H1 (cell line): ENCODE data around the gene DTWD2. TPM values are rescaled to one million over a fixed set of nuclear protein-coding genes. Genes with fewer than 3 reads are reported as not detected.

Experiments used
- CTCF ChIA-PET: fragments of 300-600 bp; sonication (Branson Sonifier 250); formaldehyde crosslinking; loops from one replicate; lab custom pipeline; 2021; ENCODE audit not compliant: partially characterized antibody; lab: Charles Lee
- POLR2A ChIA-PET: fragments of 300-600 bp; sonication (Branson Sonifier 250); formaldehyde crosslinking; loops from one replicate; lab custom pipeline; 2021; ENCODE audit warnings: inconsistent platforms; ENCODE audit not compliant: partially characterized antibody; lab: Charles Lee
- DNase-seq, 2 experiments: peaks; one replicate each; pipeline versions ENCODE4 v3.0.0 to v3.0.0-alpha.2; 2010 to 2022; ENCODE audit warnings: low spot score in 2 of 2, low read depth in 1 of 2, mixed read lengths in 1 of 2
- FAIRE-seq: peaks from 2 replicates; lab custom pipeline; 2011; peaks lifted over from hg19 to GRCh38; lab: Jason Lieb, UNC
- H2AFZ ChIP-seq: 2 replicates; pipeline ENCODE4 v1.8.1; 2012; ENCODE audit warnings: low read length, inconsistent platforms
- H2AK5ac ChIP-seq: 2 replicates; pipeline ENCODE4 v1.6.1; 2013; ENCODE audit warnings: low read depth, low read length
- H2BK120ac ChIP-seq: replicated peaks from 2 replicates; pipeline ENCODE3; 2013; ENCODE audit warnings: low read depth, low read length, inconsistent platforms
- H2BK12ac ChIP-seq: 2 replicates; pipeline ENCODE4 v1.6.1; 2013; ENCODE audit warnings: low read depth, low read length
- H2BK15ac ChIP-seq: 2 replicates; pipeline ENCODE4 v1.6.1; 2013; ENCODE audit warnings: low read length
- H2BK20ac ChIP-seq: 2 replicates; pipeline ENCODE4 v1.6.1; 2013; ENCODE audit warnings: low read length
- H2BK5ac ChIP-seq: 2 replicates; pipeline ENCODE4 v1.6.1; 2013; ENCODE audit warnings: low read depth, low read length
- H3K14ac ChIP-seq: 2 replicates; pipeline ENCODE4 v1.6.1; 2013; ENCODE audit warnings: inconsistent platforms; ENCODE audit not compliant: insufficient read length
- H3K18ac ChIP-seq: 2 replicates; pipeline ENCODE4 v1.6.1; 2013; ENCODE audit warnings: low read length; ENCODE audit errors: extremely low read depth
- H3K23ac ChIP-seq: 2 replicates; pipeline ENCODE4 v1.6.1; 2013; ENCODE audit warnings: inconsistent platforms; ENCODE audit not compliant: insufficient read length
- H3K23me2 ChIP-seq: 2 replicates; pipeline ENCODE4 v1.6.1; 2013; ENCODE audit warnings: low read depth, low read length
- H3K27ac ChIP-seq: 2 replicates; pipeline ENCODE4 v1.6.1; 2011; ENCODE audit warnings: low read depth, low read length, inconsistent platforms
- H3K27me3 ChIP-seq, 4 experiments: replicated peaks in 1 of 4; 1 replicate in 1 of 4; 2 replicates in 3 of 4; pipeline versions ENCODE4 v1.6.1 to v1.8.1; 2011 to 2013; ENCODE audit warnings: low read length in 3 of 4, mild to moderate bottlenecking in 3 of 4, inconsistent platforms in 2 of 4, mixed read lengths in 2 of 4, moderate library complexity in 1 of 4; ENCODE audit not compliant: control insufficient read depth in 3 of 4, insufficient read depth in 3 of 4; ENCODE audit errors: extremely low read depth in 1 of 4
- H3K36me3 ChIP-seq, 4 experiments: 2 replicates each; pipeline versions ENCODE4 v1.6.1 to v1.8.1; 2011 to 2013; ENCODE audit warnings: mild to moderate bottlenecking in 4 of 4, low read length in 3 of 4, moderate library complexity in 2 of 4, control low read depth in 1 of 4, inconsistent platforms in 1 of 4; ENCODE audit not compliant: insufficient read depth in 4 of 4, control insufficient read depth in 2 of 4
- H3K4ac ChIP-seq: replicated peaks from 2 replicates; pipeline ENCODE3; 2013; ENCODE audit warnings: low read length, low read depth, mixed read lengths, inconsistent platforms; ENCODE audit not compliant: insufficient read length
- H3K4me1 ChIP-seq, 4 experiments: replicated peaks in 1 of 4; 1 replicate in 1 of 4; 2 replicates in 3 of 4; pipeline versions ENCODE4 v1.6.1 to v1.8.1; 2011 to 2013; ENCODE audit warnings: low read length in 3 of 4, inconsistent platforms in 2 of 4, mixed read lengths in 1 of 4; ENCODE audit not compliant: insufficient read depth in 4 of 4, control insufficient read depth in 3 of 4
- H3K4me2 ChIP-seq, 2 experiments: 2 replicates each; pipeline versions ENCODE4 v1.6.1 to v1.8.1; 2011 to 2013; ENCODE audit warnings: low read depth in 2 of 2, low read length in 2 of 2, control low read depth in 1 of 2, inconsistent platforms in 1 of 2, mild to moderate bottlenecking in 1 of 2; ENCODE audit not compliant: insufficient read depth in 1 of 2
- H3K4me3 ChIP-seq, 4 experiments: fragments of 200-600, 300-600 bp in 1 of 4; sonication (generic), shearing (Covaris generic), sonication (Bioruptor Twin) in 1 of 4; 2 replicates each; pipeline versions ENCODE4 v1.5.1 to v1.8.1; 2011 to 2016; ENCODE audit warnings: low read length in 4 of 4, low read depth in 3 of 4, control low read depth in 2 of 4, inconsistent platforms in 2 of 4, mild to moderate bottlenecking in 2 of 4, mixed read lengths in 1 of 4, moderate library complexity in 1 of 4; ENCODE audit not compliant: insufficient read depth in 2 of 4; ENCODE audit errors: extremely low read depth in 1 of 4
- H3K56ac ChIP-seq: replicated peaks from 2 replicates; pipeline ENCODE3; 2013; ENCODE audit warnings: low read depth, mild to moderate bottlenecking, mixed read lengths, low read length, inconsistent platforms; ENCODE audit not compliant: insufficient read length
- H3K79me1 ChIP-seq: 2 replicates; pipeline ENCODE4 v1.6.1; 2013; ENCODE audit warnings: low read depth, low read length, control low read depth
- H3K79me2 ChIP-seq, 2 experiments: 2 replicates each; pipeline versions ENCODE4 v1.6.1 to v1.8.1; 2012 to 2013; ENCODE audit warnings: low read length in 2 of 2, mild to moderate bottlenecking in 2 of 2, inconsistent platforms in 1 of 2; ENCODE audit not compliant: insufficient read depth in 2 of 2, control insufficient read depth in 1 of 2
- H3K9ac ChIP-seq, 4 experiments: replicated peaks in 1 of 4; 1 replicate in 1 of 4; 2 replicates in 3 of 4; pipeline versions ENCODE4 v1.6.1 to v1.8.1; 2011 to 2013; ENCODE audit warnings: low read depth in 3 of 4, low read length in 3 of 4, control low read depth in 2 of 4, mild to moderate bottlenecking in 2 of 4, moderate library complexity in 2 of 4, inconsistent platforms in 1 of 4; ENCODE audit errors: extremely low read depth in 1 of 4
- H3K9me3 ChIP-seq, 2 experiments: 2 replicates each; pipeline versions ENCODE4 v1.6.1 to v1.8.1; 2012 to 2013; ENCODE audit warnings: mild to moderate bottlenecking in 2 of 2, moderate library complexity in 2 of 2, control low read depth in 1 of 2, inconsistent platforms in 1 of 2, low read depth in 1 of 2, low read length in 1 of 2, mixed read lengths in 1 of 2; ENCODE audit not compliant: insufficient read depth in 2 of 2
- H4K20me1 ChIP-seq, 2 experiments: replicated peaks in 1 of 2; 2 replicates each; pipeline versions ENCODE3 to v1.8.1; 2011 to 2013; ENCODE audit warnings: inconsistent platforms in 2 of 2, low read length in 2 of 2, mild to moderate bottlenecking in 1 of 2; ENCODE audit not compliant: insufficient read depth in 2 of 2, control insufficient read depth in 1 of 2
- H4K5ac ChIP-seq: 2 replicates; pipeline ENCODE4 v1.6.1; 2013; ENCODE audit warnings: low read length, low read depth, mixed read lengths, inconsistent platforms; ENCODE audit not compliant: insufficient read length
- H4K8ac ChIP-seq: 2 replicates; pipeline ENCODE4 v1.8.0; 2013; ENCODE audit warnings: mild to moderate bottlenecking, moderate library complexity, low read length, inconsistent platforms; ENCODE audit not compliant: insufficient read depth; ENCODE audit errors: extremely low read depth
- H4K91ac ChIP-seq: replicated peaks from 2 replicates; pipeline ENCODE3; 2013; ENCODE audit warnings: low read length, mixed read lengths, inconsistent platforms; ENCODE audit not compliant: insufficient read length
- CHD1 ChIP-seq: IDR thresholded peaks from 2 replicates; pipeline ENCODE4 v1.6.1; 2012; ENCODE audit warnings: low read depth, low read length, improper control_type of control experiment
- HDAC2 ChIP-seq, 2 experiments: fragments of 300-600 bp in 1 of 2; sonication (generic) in 1 of 2; IDR thresholded peaks; 2 replicates each; pipeline ENCODE4 v1.6.1; 2011 to 2012; ENCODE audit warnings: low read depth in 2 of 2, low read length in 2 of 2, mild to moderate bottlenecking in 2 of 2, moderate library complexity in 2 of 2, borderline replicate concordance in 1 of 2, inconsistent platforms in 1 of 2
- KDM4A ChIP-seq: IDR thresholded peaks from one replicate; pipeline ENCODE4 v1.7.1; 2012; ENCODE audit warnings: low read depth, mild to moderate bottlenecking, moderate library complexity, low read length, inconsistent platforms; ENCODE audit not compliant: severe bottlenecking
- NRF1 ChIP-seq: IDR thresholded peaks from 2 replicates; pipeline ENCODE4 v1.6.1; 2011; ENCODE audit warnings: mild to moderate bottlenecking, low read depth, low read length, improper control_type of control experiment
- RNF2 ChIP-seq: fragments of 200-900, 300-1000 bp; sonication (generic); IDR thresholded peaks from 2 replicates; pipeline ENCODE4 v1.7.1; 2016; ENCODE audit warnings: borderline replicate concordance, low read depth, mild to moderate bottlenecking, antibody characterized with exemption, low read length; ENCODE audit not compliant: poor library complexity, severe bottlenecking; ENCODE audit errors: missing control alignments
- SUZ12 ChIP-seq: fragments of 200-600 bp; sonication (generic); IDR thresholded peaks from 2 replicates; pipeline ENCODE4 v1.6.1; 2012; ENCODE audit warnings: mild to moderate bottlenecking, inconsistent platforms, low read length, moderate library complexity, mixed read lengths
- WGBS, 2 experiments: shearing (Covaris generic) in 1 of 2; methylation state at CpG; one replicate each; pipeline versions ENCODE4 v1.1.6 to v1.1.7; 2013 to 2015; ENCODE audit warnings: low lambda C conversion rate in 2 of 2, mixed read lengths in 2 of 2, inconsistent platforms in 1 of 2, low coverage in 1 of 2, missing lambda C conversion rate in 1 of 2; ENCODE audit not compliant: insufficient replicate concordance in 2 of 2, insufficient coverage in 1 of 2, insufficient read length in 1 of 2; ENCODE audit errors: extremely low coverage in 1 of 2, missing lambda C conversion rate in 1 of 2; 5-methylcytosine and 5-hydroxymethylcytosine counted together
- polyA plus RNA-seq, 7 experiments: library from polyadenylated mRNA; depleted of rRNA in 3 of 7; stranded (reverse) in 5 of 7; unstranded in 2 of 7; fragments of >200 nt in 5 of 7; fragments of 200-250 nt in 2 of 7; gene quantifications; 1 replicate in 5 of 7; 2 replicates in 1 of 7; 4 replicates in 1 of 7; pipeline versions ENCODE4 v1.2.1 to v1.2.3, GENCODE V29; 2011 to 2013; ENCODE audit warnings: missing spikeins in 2 of 7, mixed read lengths in 2 of 7
- total RNA-seq: library from RNA; stranded (reverse); fragmentation: NEBNext Ultra II Directional; extraction: Animal tissue kit (Norgen Biotek cat#: 25700); gene quantifications from 2 replicates; pipeline ENCODE4 v1.2.1, GENCODE V29; 2021

Gene DTWD2
- total and polyA plus RNA-seq, 2 of the 8 experiments (the other 6 are each of a cell fraction or from before 2014, with no cell fraction given), result 4.3 to 17.1 TPM

DNA sequence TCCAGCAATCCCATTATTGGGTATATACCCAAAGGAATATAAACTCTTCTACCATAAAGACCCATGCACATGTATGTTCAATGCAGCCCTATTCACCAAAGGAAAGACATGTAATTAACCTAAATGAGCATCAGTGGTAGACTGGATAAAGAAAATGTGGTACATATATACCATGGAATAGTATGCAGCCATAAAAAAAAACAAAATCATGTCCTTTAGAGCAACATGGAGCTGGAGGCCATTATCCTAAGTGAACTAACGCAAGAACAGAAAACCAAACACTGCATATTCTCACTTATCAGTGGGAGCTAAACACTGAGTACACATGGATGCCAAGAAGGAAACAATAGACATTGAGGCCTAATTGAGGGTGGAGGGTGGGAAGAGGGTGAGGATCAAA, 27.8 kb downstream of the DTWD2 start:
- no peak overlapping the region for H3K23ac ChIP-seq
- no peaks in the 10 kb centered on the region for H3K79me2 ChIP-seq
- ChIA-PET CTCF (interaction anchor here (0.6 to 1.4 kb wide), 2 partner anchors 166 to 263 kb away, joined by 3 to 4 read pairs; no protein-coding TSS in a partner anchor), POLR2A (no interaction called here)
- H4K91ac ChIP-seq, result no peak overlapping the region
- H2AK5ac ChIP-seq, result no peak overlapping the region
- no peaks in the 10 kb centered on the region for H4K20me1 ChIP-seq
- no peaks in the 10 kb centered on the region for H3K23me2 ChIP-seq
- H3K9ac ChIP-seq, result no peak overlapping the region
- no peak overlapping the region for H3K14ac ChIP-seq
- no peak overlapping the region for H2AFZ ChIP-seq
- no peak overlapping the region for H3K27ac ChIP-seq
- H3K79me1 ChIP-seq, result no peaks in the 10 kb centered on the region
- H2BK5ac ChIP-seq, result no peak overlapping the region
- peaks cover 0 to 3% (median 0%) of the 10 kb centered on the region in 4 experiments; a peak in 1 of 8 replicates for H3K36me3 ChIP-seq
- no peak overlapping the region for H4K8ac ChIP-seq
- H3K27me3 ChIP-seq, result no peaks in the 10 kb centered on the region
- H2BK15ac ChIP-seq, result no peak overlapping the region
- no peaks in the 10 kb centered on the region for H3K4me1 ChIP-seq
- no peak overlapping the region for H2BK12ac ChIP-seq
- no peak overlapping the region for H3K4me2 ChIP-seq
- WGBS, 2 experiments, result 95% methylated on average over 1 of the region's 1 CpG; no CpG with 5 or more reads in 1 of the 2 experiments
- DNase-seq (no peak), FAIRE-seq (no peak)
- H3K56ac ChIP-seq, result no peak overlapping the region
- H3K4ac ChIP-seq, result no peak overlapping the region
- no peak overlapping the region for H3K4me3 ChIP-seq
- no peak overlapping the region for H2BK20ac ChIP-seq
- H3K18ac ChIP-seq, result no peak overlapping the region
- no peak overlapping the region for H2BK120ac ChIP-seq
- H3K9me3 ChIP-seq, result peaks cover 4 to 11% of the 10 kb centered on the region in 2 experiments; a peak in 1 of 4 replicates
- H4K5ac ChIP-seq, result no peak overlapping the region
- TF ChIP-seq KDM4A (no peak), HDAC2 (IDR thresholded peaks at IDR 0.05; ENCODE audit: borderline replicate concordance in 1 of 2, low read depth in 2 of 2, low read length in 2 of 2) (no peak), CHD1 (no peak), RNF2 (no peak), SUZ12 (no peak), NRF1 (no peak)
